HG02678 (cell line): Measurements from ENCODE around the gene TWNK.
A peak's percentile ranks its signal among the peaks of the same experiment; 100 is the strongest.

Source experiments
- ATAC-seq: cut with Tn5 transposase; IDR thresholded peaks from one replicate; pipeline ENCODE4 v1.9.1; 2021; ENCODE audit warnings: mild to moderate bottlenecking, moderate library complexity; ENCODE audit not compliant: unreplicated experiment

TWNK gene

DNA sequence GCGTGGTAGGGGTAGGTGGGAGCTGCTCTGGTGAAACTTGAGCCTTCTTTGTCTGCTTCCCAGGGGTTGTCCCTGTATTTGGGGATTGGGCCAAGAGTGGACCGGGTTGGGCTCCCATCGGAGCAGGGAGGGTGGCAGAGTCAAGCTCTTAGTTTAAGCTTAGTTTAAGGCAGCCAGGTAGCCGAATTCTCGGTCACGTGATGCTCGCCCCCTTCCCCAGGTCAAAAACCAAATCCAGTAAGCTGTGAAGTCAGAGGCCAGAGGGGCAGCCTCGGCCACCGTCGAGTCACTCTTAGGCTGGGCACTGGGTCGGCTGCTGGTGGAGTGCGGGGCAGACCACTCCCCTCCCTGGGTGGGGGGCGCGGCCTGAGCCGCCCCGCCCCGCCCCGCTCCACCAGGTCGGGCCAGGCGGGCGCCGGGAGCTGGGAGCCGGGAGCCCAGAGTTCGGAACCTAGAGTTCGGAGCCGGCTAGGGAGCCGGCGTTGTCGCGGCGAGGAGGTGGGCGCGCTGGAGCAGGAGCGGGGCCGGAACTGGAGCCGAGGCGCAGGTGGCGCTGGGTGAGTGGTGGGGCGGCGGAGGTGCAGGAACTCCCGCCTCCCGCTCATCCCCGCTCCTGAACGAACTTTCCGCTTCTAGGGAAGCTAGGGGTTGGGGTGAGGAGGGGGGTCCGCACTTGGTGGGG, 9.5 kb downstream of the TWNK start:
- peak; percentile 21 for ATAC-seq

- peak; percentile 38 for ATAC-seq
Measured at GRCh38 chr10:100997360-100998182, 10.2 kb downstream of the TWNK start.

- ATAC-seq: peak; percentile 28
Measured at GRCh38 chr10:100998183-100998990, 11.0 kb downstream of the TWNK start.

DNA sequence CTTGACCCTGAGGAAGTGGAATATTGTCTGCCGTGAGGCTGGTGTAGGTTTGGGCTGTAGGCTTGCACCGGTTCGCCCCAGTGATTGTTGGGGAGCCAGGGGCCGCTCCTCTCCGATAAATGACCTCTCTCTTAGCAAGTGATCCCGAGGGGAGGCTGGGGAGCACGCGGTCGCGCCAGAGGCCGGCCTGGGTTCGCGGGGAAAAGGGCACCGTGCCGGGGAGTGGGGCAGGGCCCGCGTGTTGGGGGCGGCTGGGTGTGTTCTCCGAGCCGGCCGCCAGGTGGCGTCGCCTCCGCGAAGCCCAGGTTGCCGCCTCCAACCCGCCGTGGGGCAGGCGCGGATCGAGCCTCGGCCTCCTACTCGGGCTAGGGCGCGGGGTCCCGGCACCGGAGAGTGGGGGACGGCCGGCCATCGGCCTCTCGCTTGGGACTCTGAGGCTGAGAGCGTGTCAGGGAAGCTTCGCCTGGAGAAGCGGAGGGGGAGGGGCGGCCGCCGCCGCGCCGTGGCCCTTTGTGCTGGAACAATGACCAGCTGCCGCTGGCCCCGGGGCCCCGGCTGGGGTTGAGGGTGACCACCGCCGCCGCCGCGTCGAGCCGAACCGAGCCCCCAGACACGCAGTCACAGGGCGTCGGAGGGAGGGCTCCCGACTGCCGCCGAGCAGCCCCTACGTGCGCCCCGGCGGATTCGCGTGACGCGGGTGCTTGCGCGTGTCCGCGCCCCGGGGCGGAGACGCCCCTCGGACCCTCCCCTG, 11.8 kb downstream of the TWNK start:
- peak; percentile 44 for ATAC-seq

DNA sequence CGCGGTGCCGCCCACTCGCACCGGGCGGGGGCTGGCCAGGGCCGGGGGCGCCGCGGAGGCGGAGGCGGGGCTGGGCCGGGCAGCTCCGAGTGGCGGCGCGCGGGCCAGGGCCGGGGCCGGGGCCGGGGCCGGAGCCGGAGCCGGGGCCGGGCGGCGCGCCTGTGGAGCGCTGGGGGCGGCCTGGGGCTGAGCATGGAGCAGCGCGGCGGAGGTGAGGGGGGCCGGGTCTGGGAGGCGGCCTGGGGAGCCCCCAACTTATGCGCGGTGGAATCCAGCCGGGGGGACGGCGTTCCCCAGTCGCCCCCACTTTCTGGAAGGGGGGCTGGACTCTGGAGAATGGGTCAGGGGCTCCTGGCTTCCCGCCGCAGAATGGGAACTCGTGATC, 12.4 kb downstream of the TWNK start, which contains the start of gene LZTS2:
LZTS2 (plus strand) TSS at position 67 of the 385 bp plus-strand sequence. CDS start 2,731 bp downstream, outside the sequence.
- no peak for ATAC-seq

DNA sequence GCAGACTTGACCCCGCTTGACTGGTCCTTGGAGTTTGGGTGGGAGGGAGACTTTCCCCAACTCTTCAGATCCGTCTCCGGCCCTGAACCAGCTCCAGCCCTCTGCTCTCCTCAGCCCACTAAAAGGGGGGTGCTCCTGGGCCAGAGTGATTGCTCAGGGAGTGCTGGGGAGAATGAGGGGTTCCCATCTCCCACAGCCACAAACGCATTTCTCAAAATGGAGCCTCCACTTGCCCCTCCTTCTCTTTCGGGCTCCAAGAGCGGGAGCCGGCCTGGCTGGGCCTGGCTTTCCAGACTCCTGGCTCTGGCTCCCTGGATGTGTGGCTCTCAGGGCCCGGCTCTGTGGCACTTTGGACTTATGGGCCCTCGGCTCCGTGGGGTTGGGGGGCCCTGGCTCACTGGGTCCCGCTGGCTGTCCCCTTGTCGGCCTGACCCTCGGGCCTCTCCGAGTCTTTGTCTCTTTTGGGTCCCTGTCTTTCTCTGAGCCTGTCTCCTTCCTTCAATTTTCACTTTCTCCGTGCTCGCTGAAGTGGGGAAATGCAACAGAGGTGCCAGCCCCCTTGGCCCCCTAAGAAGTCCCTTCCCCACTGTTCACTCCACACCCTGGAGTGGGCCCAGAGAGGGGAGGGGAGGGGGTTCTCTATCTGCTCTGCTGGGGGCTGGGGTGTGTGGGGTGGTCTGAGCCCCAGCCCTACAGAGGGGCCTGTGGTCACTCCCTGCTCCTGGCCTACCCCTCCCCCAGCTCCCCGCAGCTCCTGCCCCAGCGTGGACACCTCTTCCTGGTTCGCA, 13.0 kb downstream of the TWNK start:
- ATAC-seq: no peak

GRCh38 chr10:101000915-101001658, 13.7 kb downstream of the TWNK start:
- ATAC-seq: no peak

GRCh38 chr10:101001659-101002035, 14.3 kb downstream of the TWNK start:
- ATAC-seq: no peak

DNA sequence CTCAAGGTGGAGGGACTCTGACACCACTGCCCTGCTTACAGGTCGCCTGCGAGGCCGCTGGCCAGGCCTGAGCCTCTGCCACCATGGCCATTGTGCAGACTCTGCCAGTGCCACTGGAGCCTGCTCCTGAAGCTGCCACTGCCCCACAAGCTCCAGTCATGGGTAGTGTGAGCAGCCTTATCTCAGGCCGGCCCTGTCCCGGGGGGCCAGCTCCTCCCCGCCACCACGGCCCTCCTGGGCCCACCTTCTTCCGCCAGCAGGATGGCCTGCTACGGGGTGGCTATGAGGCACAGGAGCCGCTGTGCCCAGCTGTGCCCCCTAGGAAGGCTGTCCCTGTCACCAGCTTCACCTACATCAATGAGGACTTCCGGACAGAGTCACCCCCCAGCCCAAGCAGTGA, 15.1 kb downstream of the TWNK start:
- ATAC-seq: no peak

GRCh38 chr10:101003639-101004206, 16.4 kb downstream of the TWNK start:
- no peak for ATAC-seq

GRCh38 chr10:101005361-101005760, 18.0 kb downstream of the TWNK start:
- no peak for ATAC-seq

DNA sequence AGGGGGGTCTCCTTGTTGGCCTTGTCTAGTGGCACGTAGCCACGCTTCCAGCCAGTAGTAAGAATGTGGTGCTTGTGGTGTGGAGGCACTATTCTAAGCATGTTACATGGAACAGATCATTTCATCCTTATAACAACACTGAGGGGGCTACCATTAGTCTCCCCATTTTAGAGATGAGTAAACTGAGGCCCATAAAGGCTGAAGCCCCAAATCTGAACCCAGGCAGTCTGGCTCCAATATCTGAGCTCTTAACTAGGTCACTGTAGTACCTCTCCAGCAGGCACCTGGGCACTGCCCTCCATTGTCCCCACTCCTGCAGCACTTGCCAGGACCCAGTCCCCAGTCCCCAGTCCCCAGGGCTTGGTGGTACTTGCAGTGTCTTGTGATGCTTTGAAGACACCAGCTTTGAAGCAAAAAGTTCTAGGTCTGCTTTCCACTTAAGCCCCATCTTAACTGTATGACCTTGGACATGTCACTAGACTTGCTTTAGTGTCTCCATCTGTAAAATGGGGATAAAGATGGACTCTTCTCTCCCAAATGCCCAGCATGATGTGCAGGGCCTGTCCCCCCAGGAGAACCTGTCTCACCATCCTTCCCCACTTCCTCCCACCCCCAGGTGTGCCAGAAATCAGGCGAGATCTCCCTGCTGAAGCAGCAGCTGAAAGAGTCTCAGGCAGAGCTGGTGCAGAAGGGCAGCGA, 18.7 kb downstream of the TWNK start:
- no peak for ATAC-seq

- no peak for ATAC-seq
Measured at GRCh38 chr10:101006593-101007098, 19.3 kb downstream of the TWNK start.

- ATAC-seq: no peak
Measured at GRCh38 chr10:101007099-101007711, 19.9 kb downstream of the TWNK start.

DNA sequence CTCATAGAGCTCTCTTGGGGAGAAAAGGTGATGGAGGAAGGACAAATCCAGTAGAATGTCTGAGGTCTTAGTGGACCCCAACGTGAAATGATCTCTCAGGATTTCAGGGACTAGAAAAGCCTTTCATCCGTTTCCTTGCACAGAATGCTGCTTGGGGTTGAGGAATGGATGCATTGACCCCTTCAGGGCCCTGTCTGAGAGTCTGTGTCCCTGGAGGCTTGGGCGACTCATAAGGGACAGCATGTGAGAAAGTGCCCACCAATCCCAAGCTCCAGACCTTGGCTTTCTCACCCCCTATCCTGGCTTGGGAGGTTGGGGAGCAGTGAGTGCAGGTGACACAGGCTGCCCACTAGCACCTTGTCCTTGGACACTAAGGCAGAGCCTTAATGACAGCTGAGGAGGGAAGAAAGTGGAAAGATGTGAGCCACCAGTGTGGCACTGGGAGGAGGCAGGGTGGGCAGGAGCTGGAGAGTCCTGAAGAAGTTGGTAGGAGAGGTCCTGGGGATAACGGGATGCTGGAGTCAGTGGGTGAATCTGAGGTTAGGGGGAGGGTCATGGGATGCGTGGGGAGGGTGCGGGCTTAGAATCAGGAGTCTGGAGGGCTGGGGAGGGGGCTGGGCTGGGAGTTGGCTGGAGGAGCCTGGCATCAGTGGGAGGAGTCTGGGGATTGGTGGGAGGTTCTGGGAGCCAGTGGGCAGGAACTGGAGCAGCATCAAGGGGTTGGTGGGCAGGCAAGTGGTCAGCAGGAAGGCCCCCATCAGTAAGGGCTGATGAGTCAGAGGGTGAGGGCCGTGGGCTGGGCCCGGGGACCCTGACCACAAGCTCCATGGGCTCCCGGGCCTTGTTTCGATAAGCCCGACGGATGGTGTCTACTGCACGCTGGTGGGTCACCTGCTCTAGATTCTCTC, 20.8 kb downstream of the TWNK start:
- ATAC-seq: no peak

GRCh38 chr10:101008823-101009423, 21.6 kb downstream of the TWNK start:
- no peak for ATAC-seq
